Fibroblast of lung (primary cell): ENCODE results near the gene SYNDIG1. TPM values are rescaled to one million over a fixed set of nuclear protein-coding genes. Genes with fewer than 3 reads are reported as not detected.

Experiments used
- DNase-seq, 2 donors: peaks; one replicate each; pipeline versions ENCODE4 v3.0.0 to v3.0.0-alpha.2; 2010; ENCODE audit warnings: low read depth in 2 of 2
- H2AFZ ChIP-seq: 2 replicates; pipeline ENCODE4 v1.5.1; 2012; ENCODE audit warnings: low read length, control low read depth, inconsistent platforms
- H3K27ac ChIP-seq: 2 replicates; pipeline ENCODE4 v1.5.1; 2011; ENCODE audit warnings: low read length, control low read depth; ENCODE audit not compliant: insufficient read depth
- H3K27me3 ChIP-seq: 2 replicates; pipeline ENCODE4 v1.5.1; 2011; ENCODE audit warnings: mild to moderate bottlenecking, low read length; ENCODE audit not compliant: control insufficient read depth, insufficient read depth
- H3K36me3 ChIP-seq: 2 replicates; pipeline ENCODE4 v1.5.1; 2011; ENCODE audit warnings: low read length; ENCODE audit not compliant: control insufficient read depth, insufficient read depth
- H3K4me1 ChIP-seq: 2 replicates; pipeline ENCODE4 v1.5.1; 2011; ENCODE audit warnings: low read length; ENCODE audit not compliant: control insufficient read depth, insufficient read depth; ENCODE audit errors: extremely low read depth
- H3K4me2 ChIP-seq: 2 replicates; pipeline ENCODE4 v1.5.1; 2011; ENCODE audit warnings: low read length, control low read depth; ENCODE audit not compliant: insufficient read depth; ENCODE audit errors: extremely low read depth
- H3K4me3 ChIP-seq, 4 experiments: fragments of 200-600 bp in 1 of 4; sonication (generic) in 1 of 4; replicated peaks in 1 of 4; 2 replicates each; pipeline ENCODE4 v1.5.1; 2011 to 2016; ENCODE audit warnings: low read length in 4 of 4, low read depth in 3 of 4, mild to moderate bottlenecking in 3 of 4, control low read depth in 2 of 4, inconsistent platforms in 1 of 4, mixed read lengths in 1 of 4; ENCODE audit not compliant: insufficient read depth in 1 of 4; ENCODE audit errors: control extremely low read depth in 1 of 4
- H3K79me2 ChIP-seq: 2 replicates; pipeline ENCODE4 v1.5.1; 2012; ENCODE audit warnings: mild to moderate bottlenecking, low read length, inconsistent platforms; ENCODE audit not compliant: control insufficient read depth, insufficient read depth
- H3K9ac ChIP-seq: 2 replicates; pipeline ENCODE4 v1.5.1; 2011; ENCODE audit warnings: mild to moderate bottlenecking, low read length, control low read depth; ENCODE audit not compliant: insufficient read depth
- H3K9me3 ChIP-seq: 2 replicates; pipeline ENCODE4 v1.5.1; 2012; ENCODE audit warnings: low read depth, low read length; ENCODE audit not compliant: control insufficient read depth, insufficient read depth
- H4K20me1 ChIP-seq: 2 replicates; pipeline ENCODE4 v1.5.1; 2011; ENCODE audit warnings: low read length; ENCODE audit not compliant: control insufficient read depth, insufficient read depth; ENCODE audit errors: extremely low read depth
- EZH2 ChIP-seq: IDR thresholded peaks from 2 replicates; pipeline ENCODE4 v1.5.1; 2012; ENCODE audit warnings: low read length, control low read depth, mild to moderate bottlenecking; ENCODE audit errors: missing control alignments
- polyA plus RNA-seq, 2 donors: library from polyadenylated mRNA; depleted of rRNA in 1 of 2; stranded (reverse) in 1 of 2; unstranded in 1 of 2; fragments of >200 nt; gene quantifications; 2 replicates each; pipeline ENCODE4 v1.2.1, GENCODE V29; 2011 to 2012; ENCODE audit warnings: missing spikeins in 1 of 2
- total RNA-seq: library from RNA; depleted of rRNA; stranded (reverse); fragments of >200 nt; gene quantifications from 2 replicates; pipeline ENCODE4 v1.2.1, GENCODE V29; 2014
- TF ChIP-seq, protein P1 (sequence below), 2 donors: IDR thresholded peaks in 1 of 2; conservative IDR thresholded peaks in 1 of 2; 1 replicate in 1 of 2; 2 replicates in 1 of 2; pipeline ENCODE4 v1.5.1; 2011 to 2012; ENCODE audit warnings: low read length in 2 of 2, control low read depth in 1 of 2, inconsistent platforms in 1 of 2, low read depth in 1 of 2, mild to moderate bottlenecking in 1 of 2

The SYNDIG1 gene
- total and polyA plus RNA-seq, 2 donors (not counting 1 experiment from before 2014, with no cell fraction given) = 0.02 to 0.17 TPM

DNA sequence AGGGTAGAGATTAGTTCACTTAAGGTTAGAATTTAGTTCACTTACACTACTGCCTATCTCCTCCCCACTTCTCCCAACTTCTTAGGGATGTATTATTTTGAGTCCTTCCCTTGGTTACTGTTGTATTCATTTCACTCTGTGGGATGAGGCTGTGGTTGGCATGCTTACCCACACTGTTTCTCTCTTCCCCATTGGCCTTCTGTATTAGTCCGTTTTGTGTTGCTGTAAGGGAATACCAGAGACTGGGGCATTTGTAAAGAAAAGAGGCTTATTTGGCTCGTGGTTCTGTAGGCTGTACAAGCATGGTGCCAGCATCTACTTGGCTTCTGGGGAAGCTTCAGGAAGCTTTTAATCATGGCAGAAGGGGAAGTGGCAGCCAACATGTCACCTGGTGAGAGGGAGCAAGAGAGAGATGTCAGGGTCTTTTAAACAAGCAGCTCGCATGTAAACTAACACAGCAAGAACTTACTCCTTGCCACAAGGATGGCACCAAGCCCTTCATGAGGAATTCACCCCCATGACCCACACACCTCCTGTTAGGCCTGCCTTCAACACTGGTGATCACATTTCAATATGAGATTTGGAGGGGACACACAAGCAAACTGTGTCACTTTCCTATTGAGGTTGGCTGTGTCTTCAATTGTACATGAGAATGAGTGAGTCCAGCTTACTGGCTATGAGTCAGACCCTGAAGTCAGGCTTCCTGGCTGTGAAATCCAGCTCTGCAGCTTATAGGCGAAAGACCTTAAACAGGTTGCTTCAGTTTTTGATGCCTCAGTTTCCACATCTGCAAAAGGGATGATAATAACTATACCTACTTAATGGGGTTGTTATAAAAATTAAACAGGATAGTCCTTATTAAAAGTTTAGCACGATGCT lies 53.3 kb downstream of the SYNDIG1 start:
- TF ChIP-seq EZH2 = no peak
- TF ChIP-seq, protein P1, sequence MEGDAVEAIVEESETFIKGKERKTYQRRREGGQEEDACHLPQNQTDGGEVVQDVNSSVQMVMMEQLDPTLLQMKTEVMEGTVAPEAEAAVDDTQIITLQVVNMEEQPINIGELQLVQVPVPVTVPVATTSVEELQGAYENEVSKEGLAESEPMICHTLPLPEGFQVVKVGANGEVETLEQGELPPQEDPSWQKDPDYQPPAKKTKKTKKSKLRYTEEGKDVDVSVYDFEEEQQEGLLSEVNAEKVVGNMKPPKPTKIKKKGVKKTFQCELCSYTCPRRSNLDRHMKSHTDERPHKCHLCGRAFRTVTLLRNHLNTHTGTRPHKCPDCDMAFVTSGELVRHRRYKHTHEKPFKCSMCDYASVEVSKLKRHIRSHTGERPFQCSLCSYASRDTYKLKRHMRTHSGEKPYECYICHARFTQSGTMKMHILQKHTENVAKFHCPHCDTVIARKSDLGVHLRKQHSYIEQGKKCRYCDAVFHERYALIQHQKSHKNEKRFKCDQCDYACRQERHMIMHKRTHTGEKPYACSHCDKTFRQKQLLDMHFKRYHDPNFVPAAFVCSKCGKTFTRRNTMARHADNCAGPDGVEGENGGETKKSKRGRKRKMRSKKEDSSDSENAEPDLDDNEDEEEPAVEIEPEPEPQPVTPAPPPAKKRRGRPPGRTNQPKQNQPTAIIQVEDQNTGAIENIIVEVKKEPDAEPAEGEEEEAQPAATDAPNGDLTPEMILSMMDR (conservative IDR thresholded peaks at IDR 0.05 in 1 of 2, IDR thresholded peaks at IDR 0.05 in 1 of 2; ENCODE audit: low read depth in 1 of 2, low read length in 2 of 2) = no peak
- no peak for DNase-seq

DNA sequence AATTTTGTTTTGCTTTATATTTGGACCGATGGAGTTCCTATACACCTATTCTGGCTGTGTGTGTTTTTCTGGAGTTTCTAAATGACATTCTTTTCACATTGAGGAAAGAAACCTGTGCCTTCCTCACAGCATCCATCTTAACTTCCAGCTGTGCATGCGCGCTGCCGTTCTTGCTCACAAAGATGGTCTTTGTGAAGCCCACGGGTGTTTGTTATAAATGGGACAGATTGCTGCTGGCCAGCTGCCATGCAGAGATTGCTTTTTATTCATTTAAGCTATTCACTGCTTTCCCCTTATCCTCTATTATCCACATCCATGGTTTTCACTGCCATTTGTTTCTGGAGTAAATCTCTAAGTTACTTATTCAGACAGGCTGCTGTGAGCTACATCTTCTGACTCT lies 54.2 kb downstream of the SYNDIG1 start:
- no peak for DNase-seq
- H2AFZ ChIP-seq = no peak overlapping the region
- H3K36me3 ChIP-seq = no peaks in the 10 kb centered on the region
- no peak overlapping the region for H3K4me3 ChIP-seq
- H3K79me2 ChIP-seq = no peaks in the 10 kb centered on the region
- H4K20me1 ChIP-seq = no peaks in the 10 kb centered on the region
- H3K27ac ChIP-seq = no peak overlapping the region
- no peak overlapping the region for H3K4me2 ChIP-seq
- no peak overlapping the region for H3K9ac ChIP-seq
- no peaks in the 10 kb centered on the region for H3K27me3 ChIP-seq
- H3K4me1 ChIP-seq = no peaks in the 10 kb centered on the region
- no peak for TF ChIP-seq EZH2
- TF ChIP-seq, protein P1 (conservative IDR thresholded peaks at IDR 0.05 in 1 of 2, IDR thresholded peaks at IDR 0.05 in 1 of 2; ENCODE audit: low read depth in 1 of 2, low read length in 2 of 2) = no peak
- no peaks in the 10 kb centered on the region for H3K9me3 ChIP-seq

More for the DNA sequence above, 53.3 kb downstream of the SYNDIG1 start:
- Histone ChIP-seq H4K20me1 (no peaks in the 10 kb centered on the region), H3K27ac (no peak overlapping the region), H2AFZ (no peak overlapping the region), H3K9me3 (no peaks in the 10 kb centered on the region), H3K36me3 (no peaks in the 10 kb centered on the region), H3K9ac (no peak overlapping the region), H3K4me3 (no peak overlapping the region), H3K4me1 (no peaks in the 10 kb centered on the region), H3K4me2 (no peak overlapping the region), H3K79me2 (no peaks in the 10 kb centered on the region), H3K27me3 (no peaks in the 10 kb centered on the region)

DNA sequence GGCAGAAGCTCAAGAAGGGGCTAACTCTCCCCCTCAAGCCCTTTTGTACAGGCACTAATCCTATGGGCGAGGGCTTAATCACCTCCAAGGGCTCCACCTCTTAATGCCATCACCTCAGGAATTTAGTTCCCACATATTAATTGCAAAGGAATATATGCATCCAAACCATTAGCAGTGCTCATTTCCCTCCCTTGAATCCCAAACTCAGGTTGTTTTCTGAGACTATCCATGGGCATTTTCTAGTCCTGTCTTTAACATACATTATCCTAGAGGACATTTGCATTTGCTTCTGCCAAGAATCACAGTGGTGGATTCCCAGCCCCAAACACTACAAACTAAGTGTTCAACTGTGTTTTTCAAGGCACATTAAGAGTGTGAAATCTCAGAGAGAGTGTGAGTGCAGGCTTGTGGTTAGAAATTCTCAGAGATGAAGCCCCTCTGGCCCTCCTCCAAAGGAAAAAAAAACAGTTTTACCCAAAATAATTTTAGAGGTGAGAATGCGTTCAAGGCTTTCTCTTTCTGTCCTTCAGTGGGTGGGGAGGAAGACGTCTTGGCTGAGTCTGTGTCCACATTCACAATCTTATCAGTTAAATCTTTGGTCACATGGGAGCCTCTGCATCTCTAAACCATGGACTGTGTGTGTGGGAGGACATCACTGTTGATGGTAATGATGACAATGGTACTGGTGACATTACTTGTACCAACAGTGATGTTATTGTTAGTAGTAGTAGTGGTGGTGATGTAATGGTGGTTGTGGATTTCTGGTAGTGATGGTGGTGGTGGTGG lies 59.3 kb downstream of the SYNDIG1 start:
- H3K36me3 ChIP-seq = no peaks in the 10 kb centered on the region
- H3K9me3 ChIP-seq = no peaks in the 10 kb centered on the region
- H3K9ac ChIP-seq = no peak overlapping the region

More for the DNA sequence above, 59.3 kb downstream of the SYNDIG1 start:
- no peak for DNase-seq
- no peaks in the 10 kb centered on the region for H3K27me3 ChIP-seq
- H2AFZ ChIP-seq = no peak overlapping the region
- H3K4me3 ChIP-seq = no peak overlapping the region
- no peaks in the 10 kb centered on the region for H4K20me1 ChIP-seq
- H3K79me2 ChIP-seq = no peaks in the 10 kb centered on the region
- no peak overlapping the region for H3K4me2 ChIP-seq
- TF ChIP-seq EZH2 = no peak
- TF ChIP-seq, protein P1 (conservative IDR thresholded peaks at IDR 0.05 in 1 of 2, IDR thresholded peaks at IDR 0.05 in 1 of 2; ENCODE audit: low read depth in 1 of 2, low read length in 2 of 2) = no peak
- no peaks in the 10 kb centered on the region for H3K4me1 ChIP-seq
- no peak overlapping the region for H3K27ac ChIP-seq
